GM23338 (cell line): ENCODE data around the gene NIPAL3. TPM values are rescaled to one million over a fixed set of nuclear protein-coding genes. Genes with fewer than 3 reads are reported as not detected.

Source experiments
- ATAC-seq: fragments of 200-7000 bp; cut with Tn5 transposase; 3 replicates; pipeline ENCODE4 v1.9.1; 2020
- DNase-seq: peaks from one replicate; pipeline ENCODE4 v3.0.0-alpha.2; 2015; ENCODE audit warnings: low spot score
- H2AFZ ChIP-seq: fragments of 200-600 bp; sonication (generic); 2 replicates; pipeline ENCODE4 v1.8.0; 2016; ENCODE audit warnings: antibody characterized with exemption, mild to moderate bottlenecking, moderate library complexity
- H3F3A ChIP-seq: fragments of 200-600 bp; sonication (generic); replicated peaks from 2 replicates; pipeline ENCODE4 v1.8.0; 2017; ENCODE audit warnings: antibody characterized with exemption, mixed run types, low read depth
- H3K27ac ChIP-seq: fragments of 200-600 bp; sonication (generic); 2 replicates; pipeline ENCODE4 v1.6.1; 2016; ENCODE audit warnings: low read depth
- H3K27me3 ChIP-seq: fragments of 200-600 bp; sonication (generic); 2 replicates; pipeline ENCODE4 v1.8.0; 2016; ENCODE audit warnings: mild to moderate bottlenecking, mixed run types, moderate library complexity; ENCODE audit not compliant: insufficient read depth
- H3K36me3 ChIP-seq: fragments of 200-600 bp; sonication (generic); 2 replicates; pipeline ENCODE4 v1.8.0; 2016; ENCODE audit warnings: mild to moderate bottlenecking; ENCODE audit not compliant: insufficient read depth
- H3K4me1 ChIP-seq: fragments of 200-600 bp; sonication (generic); 2 replicates; pipeline ENCODE4 v1.8.0; 2016; ENCODE audit warnings: mild to moderate bottlenecking, moderate library complexity; ENCODE audit not compliant: insufficient read depth
- H3K4me2 ChIP-seq: fragments of 200-600 bp; sonication (generic); 2 replicates; pipeline ENCODE4 v1.7.1; 2017; ENCODE audit warnings: mixed run types
- H3K4me3 ChIP-seq: fragments of 200-600 bp; sonication (generic); 2 replicates; pipeline ENCODE4 v1.6.1; 2016; ENCODE audit warnings: mixed run types
- H3K79me2 ChIP-seq: fragments of 200-600 bp; sonication (generic); replicated peaks from 2 replicates; pipeline ENCODE4 v1.8.0; 2017; ENCODE audit warnings: mild to moderate bottlenecking; ENCODE audit not compliant: insufficient read depth
- H3K9me2 ChIP-seq: fragments of 200-600 bp; sonication (generic); 2 replicates; pipeline ENCODE4 v1.8.0; 2017; ENCODE audit not compliant: insufficient read depth
- H4K20me1 ChIP-seq: fragments of 200-600 bp; sonication (generic); replicated peaks from 2 replicates; pipeline ENCODE4 v1.8.0; 2017; ENCODE audit warnings: mild to moderate bottlenecking; ENCODE audit not compliant: insufficient read depth
- H3K27ac Mint-ChIP-seq: 2 replicates; pipeline ENCODE4 v1.8.0; 2020; ENCODE audit warnings: inconsistent platforms, mild to moderate bottlenecking, moderate library complexity, mixed read lengths
- H3K27me3 Mint-ChIP-seq: 3 replicates; pipeline ENCODE4 v1.8.0; 2022; ENCODE audit warnings: low read depth, mild to moderate bottlenecking, moderate library complexity, mixed read lengths, inconsistent platforms; ENCODE audit not compliant: insufficient read depth, poor library complexity
- H3K36me3 Mint-ChIP-seq: 3 replicates; pipeline ENCODE4 v1.8.0; 2021; ENCODE audit warnings: low read depth, mild to moderate bottlenecking, inconsistent platforms, moderate library complexity, mixed read lengths
- H3K4me1 Mint-ChIP-seq: 3 replicates; pipeline ENCODE4 v1.8.0; 2020; ENCODE audit warnings: mild to moderate bottlenecking, inconsistent platforms, mixed read lengths
- H3K4me3 Mint-ChIP-seq: 3 replicates; pipeline ENCODE4 v1.8.0; 2021; ENCODE audit warnings: moderate library complexity, mild to moderate bottlenecking, inconsistent platforms, mixed read lengths
- H3K9me3 Mint-ChIP-seq: 3 replicates; pipeline ENCODE4 v1.8.0; 2020; ENCODE audit warnings: moderate library complexity, mild to moderate bottlenecking, inconsistent platforms, mixed read lengths
- CREB1 ChIP-seq: fragments of 250-450 bp; sonication (Bioruptor Pico); IDR thresholded peaks from 2 replicates; pipeline ENCODE4 v1.5.0; 2020; ENCODE audit warnings: low read depth, mild to moderate bottlenecking, moderate library complexity
- EZH2phosphoT487 ChIP-seq: fragments of 200-600 bp; sonication (generic); IDR thresholded peaks from one replicate; pipeline ENCODE4 v1.8.1; 2018; ENCODE audit warnings: antibody characterized with exemption; ENCODE audit not compliant: unreplicated experiment
- JUNB ChIP-seq: IDR thresholded peaks from one replicate; pipeline ENCODE4 v1.6.1; 2016; ENCODE audit warnings: antibody characterized with exemption; ENCODE audit not compliant: unreplicated experiment
- NANOG ChIP-seq: IDR thresholded peaks from 2 replicates; pipeline ENCODE4 v1.6.1; 2016; ENCODE audit warnings: antibody characterized with exemption, borderline replicate concordance
- POLR2AphosphoS5 ChIP-seq: IDR thresholded peaks from 2 replicates; pipeline ENCODE4 v1.6.1; 2016; ENCODE audit warnings: antibody characterized with exemption, low read depth
- STAT1 ChIP-seq: IDR thresholded peaks from one replicate; pipeline ENCODE4 v1.6.1; 2016; ENCODE audit warnings: antibody characterized with exemption; ENCODE audit not compliant: unreplicated experiment
- ZNF114 ChIP-seq: fragments of 250-450 bp; sonication (Bioruptor Pico); IDR thresholded peaks from 2 replicates; pipeline ENCODE4 v1.5.0; 2020; ENCODE audit warnings: mild to moderate bottlenecking, moderate library complexity
- ZNF331 ChIP-seq: fragments of 250-450 bp; sonication (Bioruptor Pico); IDR thresholded peaks from 2 replicates; pipeline ENCODE4 v1.5.0; 2020; ENCODE audit warnings: low read depth, mild to moderate bottlenecking, moderate library complexity
- polyA plus RNA-seq: library from polyadenylated mRNA; unstranded; fragments of >200 nt; fragmentation: Nextera tagmentation; extraction: Ambion mirVana; gene quantifications from 2 replicates; pipeline ENCODE4 v1.2.1, GENCODE V29; 2016
- total RNA-seq: library from RNA; depleted of rRNA; stranded (reverse); fragments of >200 nt; shearing (Covaris generic); gene quantifications from 2 replicates; pipeline ENCODE4 v1.2.3, GENCODE V29; 2014
- TF ChIP-seq, protein P1 (sequence below): IDR thresholded peaks from one replicate; pipeline ENCODE4 v1.6.1; 2018; ENCODE audit warnings: antibody characterized with exemption; ENCODE audit not compliant: unreplicated experiment
- TF ChIP-seq, protein P2 (sequence below): IDR thresholded peaks from 2 replicates; pipeline ENCODE4 v1.6.1; 2016; ENCODE audit warnings: antibody characterized with exemption
- TF ChIP-seq, protein P3 (sequence below): fragments of 250-450 bp; sonication (Bioruptor Pico); IDR thresholded peaks from 2 replicates; pipeline ENCODE4 v1.5.0; 2020; ENCODE audit warnings: mild to moderate bottlenecking, moderate library complexity

NIPAL3 gene
- total and polyA plus RNA-seq, 2 experiments from 2014 or later: 5.5 to 9.6 TPM

DNA sequence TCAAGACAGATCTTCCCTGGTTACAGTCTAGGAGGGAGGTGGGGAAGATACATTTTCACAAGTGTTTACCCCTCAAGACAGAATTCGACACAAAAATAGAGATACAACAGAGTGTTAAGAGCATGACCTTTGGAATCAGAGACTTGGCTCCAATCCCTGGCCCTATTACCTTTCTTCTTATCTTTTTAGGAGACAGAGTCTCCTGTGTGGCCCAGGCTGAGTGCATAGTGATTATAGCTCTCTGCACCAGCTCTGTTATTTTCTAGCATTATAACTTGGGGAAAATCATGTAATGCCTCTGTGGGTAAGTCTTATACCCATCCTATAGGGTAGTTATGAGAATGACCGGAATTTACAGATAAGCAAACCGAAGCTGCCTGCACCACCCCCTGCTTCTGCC is 9.8 kb downstream of the NIPAL3 start (continued):
- TF ChIP-seq, protein P1, sequence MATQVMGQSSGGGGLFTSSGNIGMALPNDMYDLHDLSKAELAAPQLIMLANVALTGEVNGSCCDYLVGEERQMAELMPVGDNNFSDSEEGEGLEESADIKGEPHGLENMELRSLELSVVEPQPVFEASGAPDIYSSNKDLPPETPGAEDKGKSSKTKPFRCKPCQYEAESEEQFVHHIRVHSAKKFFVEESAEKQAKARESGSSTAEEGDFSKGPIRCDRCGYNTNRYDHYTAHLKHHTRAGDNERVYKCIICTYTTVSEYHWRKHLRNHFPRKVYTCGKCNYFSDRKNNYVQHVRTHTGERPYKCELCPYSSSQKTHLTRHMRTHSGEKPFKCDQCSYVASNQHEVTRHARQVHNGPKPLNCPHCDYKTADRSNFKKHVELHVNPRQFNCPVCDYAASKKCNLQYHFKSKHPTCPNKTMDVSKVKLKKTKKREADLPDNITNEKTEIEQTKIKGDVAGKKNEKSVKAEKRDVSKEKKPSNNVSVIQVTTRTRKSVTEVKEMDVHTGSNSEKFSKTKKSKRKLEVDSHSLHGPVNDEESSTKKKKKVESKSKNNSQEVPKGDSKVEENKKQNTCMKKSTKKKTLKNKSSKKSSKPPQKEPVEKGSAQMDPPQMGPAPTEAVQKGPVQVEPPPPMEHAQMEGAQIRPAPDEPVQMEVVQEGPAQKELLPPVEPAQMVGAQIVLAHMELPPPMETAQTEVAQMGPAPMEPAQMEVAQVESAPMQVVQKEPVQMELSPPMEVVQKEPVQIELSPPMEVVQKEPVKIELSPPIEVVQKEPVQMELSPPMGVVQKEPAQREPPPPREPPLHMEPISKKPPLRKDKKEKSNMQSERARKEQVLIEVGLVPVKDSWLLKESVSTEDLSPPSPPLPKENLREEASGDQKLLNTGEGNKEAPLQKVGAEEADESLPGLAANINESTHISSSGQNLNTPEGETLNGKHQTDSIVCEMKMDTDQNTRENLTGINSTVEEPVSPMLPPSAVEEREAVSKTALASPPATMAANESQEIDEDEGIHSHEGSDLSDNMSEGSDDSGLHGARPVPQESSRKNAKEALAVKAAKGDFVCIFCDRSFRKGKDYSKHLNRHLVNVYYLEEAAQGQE: no peak

DNA sequence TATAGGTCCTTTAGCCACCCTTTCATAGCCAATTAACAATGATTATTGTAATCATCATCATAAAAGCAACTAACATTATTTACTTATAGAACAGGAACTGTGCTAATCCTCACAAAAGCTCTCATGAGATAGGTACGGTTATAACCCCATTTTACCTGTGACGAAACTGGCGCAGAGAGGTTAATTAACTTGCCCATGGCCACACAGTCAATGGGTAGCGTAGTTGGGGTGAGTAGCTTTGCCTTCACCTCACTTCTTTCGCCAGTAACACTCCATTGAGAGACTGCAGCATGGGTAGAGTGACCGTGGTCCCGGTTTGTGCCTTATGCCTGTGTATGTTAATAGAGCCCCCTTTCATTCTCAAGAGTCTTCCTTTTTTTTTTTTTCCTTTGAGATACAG is 10.3 kb downstream of the NIPAL3 start:
- no peak overlapping the region for H2AFZ ChIP-seq
- Mint-ChIP-seq H3K36me3 (no peaks in the 10 kb centered on the region), H3K9me3 (no peaks in the 10 kb centered on the region), H3K27me3 (peaks cover 5% of the 10 kb centered on the region), H3K4me3 (no peak overlapping the region), H3K4me1 (peaks cover 19% of the 10 kb centered on the region), H3K27ac (no peak overlapping the region)
- H3K4me2 ChIP-seq: no peak overlapping the region
- ATAC-seq (no peak), DNase-seq (no peak)
- H3K4me1 ChIP-seq: no peaks in the 10 kb centered on the region
- H3K27ac ChIP-seq: no peak overlapping the region
- H3K4me3 ChIP-seq: no peak overlapping the region
- H3K9me2 ChIP-seq: no peaks in the 10 kb centered on the region
- no peaks in the 10 kb centered on the region for H4K20me1 ChIP-seq
- H3K36me3 ChIP-seq: no peaks in the 10 kb centered on the region
- H3K27me3 ChIP-seq: no peaks in the 10 kb centered on the region
- H3K79me2 ChIP-seq: no peaks in the 10 kb centered on the region; the same call in 1 of the 2 replicates
- no peaks in the 10 kb centered on the region for H3F3A ChIP-seq
- TF ChIP-seq, protein P2, sequence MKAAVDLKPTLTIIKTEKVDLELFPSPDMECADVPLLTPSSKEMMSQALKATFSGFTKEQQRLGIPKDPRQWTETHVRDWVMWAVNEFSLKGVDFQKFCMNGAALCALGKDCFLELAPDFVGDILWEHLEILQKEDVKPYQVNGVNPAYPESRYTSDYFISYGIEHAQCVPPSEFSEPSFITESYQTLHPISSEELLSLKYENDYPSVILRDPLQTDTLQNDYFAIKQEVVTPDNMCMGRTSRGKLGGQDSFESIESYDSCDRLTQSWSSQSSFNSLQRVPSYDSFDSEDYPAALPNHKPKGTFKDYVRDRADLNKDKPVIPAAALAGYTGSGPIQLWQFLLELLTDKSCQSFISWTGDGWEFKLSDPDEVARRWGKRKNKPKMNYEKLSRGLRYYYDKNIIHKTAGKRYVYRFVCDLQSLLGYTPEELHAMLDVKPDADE: no peak
- TF ChIP-seq JUNB (no peak), ZNF331 (CRISPR knock-in tag) (no peak), ZNF114 (CRISPR knock-in tag) (no peak), POLR2AphosphoS5 (no peak), EZH2phosphoT487 (no peak), CREB1 (no peak), STAT1 (no peak), NANOG (no peak)
- TF ChIP-seq, protein P3, sequence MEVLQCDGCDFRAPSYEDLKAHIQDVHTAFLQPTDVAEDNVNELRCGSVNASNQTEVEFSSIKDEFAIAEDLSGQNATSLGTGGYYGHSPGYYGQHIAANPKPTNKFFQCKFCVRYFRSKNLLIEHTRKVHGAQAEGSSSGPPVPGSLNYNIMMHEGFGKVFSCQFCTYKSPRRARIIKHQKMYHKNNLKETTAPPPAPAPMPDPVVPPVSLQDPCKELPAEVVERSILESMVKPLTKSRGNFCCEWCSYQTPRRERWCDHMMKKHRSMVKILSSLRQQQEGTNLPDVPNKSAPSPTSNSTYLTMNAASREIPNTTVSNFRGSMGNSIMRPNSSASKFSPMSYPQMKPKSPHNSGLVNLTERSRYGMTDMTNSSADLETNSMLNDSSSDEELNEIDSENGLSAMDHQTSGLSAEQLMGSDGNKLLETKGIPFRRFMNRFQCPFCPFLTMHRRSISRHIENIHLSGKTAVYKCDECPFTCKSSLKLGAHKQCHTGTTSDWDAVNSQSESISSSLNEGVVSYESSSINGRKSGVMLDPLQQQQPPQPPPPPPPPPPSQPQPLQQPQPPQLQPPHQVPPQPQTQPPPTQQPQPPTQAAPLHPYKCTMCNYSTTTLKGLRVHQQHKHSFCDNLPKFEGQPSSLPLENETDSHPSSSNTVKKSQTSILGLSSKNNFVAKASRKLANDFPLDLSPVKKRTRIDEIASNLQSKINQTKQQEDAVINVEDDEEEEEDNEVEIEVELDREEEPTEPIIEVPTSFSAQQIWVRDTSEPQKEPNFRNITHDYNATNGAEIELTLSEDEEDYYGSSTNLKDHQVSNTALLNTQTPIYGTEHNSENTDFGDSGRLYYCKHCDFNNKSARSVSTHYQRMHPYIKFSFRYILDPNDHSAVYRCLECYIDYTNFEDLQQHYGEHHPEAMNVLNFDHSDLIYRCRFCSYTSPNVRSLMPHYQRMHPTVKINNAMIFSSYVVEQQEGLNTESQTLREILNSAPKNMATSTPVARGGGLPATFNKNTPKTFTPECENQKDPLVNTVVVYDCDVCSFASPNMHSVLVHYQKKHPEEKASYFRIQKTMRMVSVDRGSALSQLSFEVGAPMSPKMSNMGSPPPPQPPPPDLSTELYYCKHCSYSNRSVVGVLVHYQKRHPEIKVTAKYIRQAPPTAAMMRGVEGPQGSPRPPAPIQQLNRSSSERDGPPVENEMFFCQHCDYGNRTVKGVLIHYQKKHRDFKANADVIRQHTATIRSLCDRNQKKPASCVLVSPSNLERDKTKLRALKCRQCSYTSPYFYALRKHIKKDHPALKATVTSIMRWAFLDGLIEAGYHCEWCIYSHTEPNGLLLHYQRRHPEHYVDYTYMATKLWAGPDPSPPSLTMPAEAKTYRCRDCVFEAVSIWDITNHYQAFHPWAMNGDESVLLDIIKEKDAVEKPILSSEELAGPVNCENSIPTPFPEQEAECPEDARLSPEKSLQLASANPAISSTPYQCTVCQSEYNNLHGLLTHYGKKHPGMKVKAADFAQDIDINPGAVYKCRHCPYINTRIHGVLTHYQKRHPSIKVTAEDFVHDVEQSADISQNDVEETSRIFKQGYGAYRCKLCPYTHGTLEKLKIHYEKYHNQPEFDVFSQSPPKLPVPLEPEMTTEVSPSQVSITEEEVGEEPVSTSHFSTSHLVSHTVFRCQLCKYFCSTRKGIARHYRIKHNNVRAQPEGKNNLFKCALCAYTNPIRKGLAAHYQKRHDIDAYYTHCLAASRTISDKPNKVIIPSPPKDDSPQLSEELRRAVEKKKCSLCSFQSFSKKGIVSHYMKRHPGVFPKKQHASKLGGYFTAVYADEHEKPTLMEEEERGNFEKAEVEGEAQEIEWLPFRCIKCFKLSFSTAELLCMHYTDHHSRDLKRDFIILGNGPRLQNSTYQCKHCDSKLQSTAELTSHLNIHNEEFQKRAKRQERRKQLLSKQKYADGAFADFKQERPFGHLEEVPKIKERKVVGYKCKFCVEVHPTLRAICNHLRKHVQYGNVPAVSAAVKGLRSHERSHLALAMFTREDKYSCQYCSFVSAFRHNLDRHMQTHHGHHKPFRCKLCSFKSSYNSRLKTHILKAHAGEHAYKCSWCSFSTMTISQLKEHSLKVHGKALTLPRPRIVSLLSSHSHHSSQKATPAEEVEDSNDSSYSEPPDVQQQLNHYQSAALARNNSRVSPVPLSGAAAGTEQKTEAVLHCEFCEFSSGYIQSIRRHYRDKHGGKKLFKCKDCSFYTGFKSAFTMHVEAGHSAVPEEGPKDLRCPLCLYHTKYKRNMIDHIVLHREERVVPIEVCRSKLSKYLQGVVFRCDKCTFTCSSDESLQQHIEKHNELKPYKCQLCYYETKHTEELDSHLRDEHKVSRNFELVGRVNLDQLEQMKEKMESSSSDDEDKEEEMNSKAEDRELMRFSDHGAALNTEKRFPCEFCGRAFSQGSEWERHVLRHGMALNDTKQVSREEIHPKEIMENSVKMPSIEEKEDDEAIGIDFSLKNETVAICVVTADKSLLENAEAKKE (CRISPR knock-in tag): no peak
- TF ChIP-seq, protein P1: no peak
